HUDEP-2 (cell line): ENCODE data around the gene ARMS2.

Experiments
- DNase-seq, 76 experiments: peaks; one replicate each; lab custom pipeline; 2025; ENCODE audit not compliant: unreplicated experiment in 76 of 76; lab: John Stamatoyannopoulos, UW

Gene ARMS2, protein sequence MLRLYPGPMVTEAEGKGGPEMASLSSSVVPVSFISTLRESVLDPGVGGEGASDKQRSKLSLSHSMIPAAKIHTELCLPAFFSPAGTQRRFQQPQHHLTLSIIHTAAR

DNA sequence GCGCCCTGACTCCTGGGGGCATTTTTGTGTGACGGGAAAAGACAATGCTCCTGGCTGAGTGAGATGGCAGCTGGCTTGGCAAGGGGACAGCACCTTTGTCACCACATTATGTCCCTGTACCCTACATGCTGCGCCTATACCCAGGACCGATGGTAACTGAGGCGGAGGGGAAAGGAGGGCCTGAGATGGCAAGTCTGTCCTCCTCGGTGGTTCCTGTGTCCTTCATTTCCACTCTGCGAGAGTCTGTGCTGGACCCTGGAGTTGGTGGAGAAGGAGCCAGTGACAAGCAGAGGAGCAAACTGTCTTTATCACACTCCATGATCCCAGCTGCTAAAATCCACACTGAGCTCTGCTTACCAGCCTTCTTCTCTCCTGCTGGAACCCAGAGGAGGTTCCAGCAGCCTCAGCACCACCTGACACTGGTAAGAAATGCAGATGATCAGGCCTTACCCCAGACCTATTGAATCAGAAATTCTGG is at the start of gene ARMS2:
Gene ARMS2, plus strand, starts transcription at position 51 of the 478 bp plus-strand sequence. Its CDS starts 75 bp downstream, at position 126.
- DNase-seq: no peak

DNA sequence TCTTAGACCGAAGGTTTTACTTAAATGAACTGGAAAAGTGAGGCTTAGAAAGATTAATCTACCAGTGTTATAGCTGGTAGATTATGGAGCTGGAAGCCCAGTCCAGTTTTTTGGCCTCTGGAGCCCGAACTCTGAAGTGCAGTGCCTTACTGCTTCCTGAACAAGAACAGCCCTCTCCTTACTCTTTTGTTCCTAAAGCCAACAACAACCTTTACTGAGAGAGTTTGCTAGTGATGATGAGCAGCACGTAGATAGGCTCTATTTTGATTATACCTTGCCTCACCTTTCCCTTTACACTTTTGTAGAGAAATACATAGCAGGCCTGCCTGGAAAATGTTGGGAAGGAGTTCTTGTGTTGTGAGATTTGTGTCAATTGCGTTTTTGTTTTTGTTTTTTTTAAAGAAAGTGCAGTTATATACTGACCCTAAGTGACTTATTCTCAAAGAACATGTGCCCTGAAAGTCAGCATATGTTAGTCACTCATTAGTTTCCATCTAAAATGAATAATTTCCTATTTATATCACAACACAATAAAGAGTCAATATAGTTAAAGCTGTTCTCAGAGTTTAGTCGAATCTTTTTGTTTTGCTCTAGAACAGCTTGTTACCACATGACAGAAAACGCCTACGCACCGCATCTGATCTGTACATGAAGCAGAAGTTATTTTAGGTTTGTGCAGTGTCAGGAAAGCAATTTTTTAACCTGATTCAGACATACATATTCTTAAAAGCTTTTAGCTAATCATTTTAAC is 46.9 kb upstream of the ARMS2 start:
- DNase-seq: no peak

DNA sequence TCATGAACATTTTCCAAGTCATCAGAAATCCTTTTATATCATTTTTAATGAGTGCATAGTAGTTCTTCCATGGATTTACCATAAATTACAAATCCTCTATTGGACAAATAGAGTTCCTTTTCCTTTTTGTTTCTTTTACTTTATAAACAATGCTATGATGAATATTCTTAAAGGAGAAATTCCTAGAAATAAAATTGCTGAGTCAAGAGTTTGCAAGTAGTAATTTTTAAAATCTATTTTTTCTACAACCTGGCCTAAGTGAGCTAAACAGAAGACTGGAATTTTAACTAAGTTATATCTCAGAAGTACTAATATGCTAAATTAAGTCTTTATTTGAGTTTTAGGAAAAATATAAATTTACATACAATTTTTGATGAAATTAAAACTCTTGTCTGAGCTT is 41.1 kb upstream of the ARMS2 start:
- DNase-seq: no peak

DNA sequence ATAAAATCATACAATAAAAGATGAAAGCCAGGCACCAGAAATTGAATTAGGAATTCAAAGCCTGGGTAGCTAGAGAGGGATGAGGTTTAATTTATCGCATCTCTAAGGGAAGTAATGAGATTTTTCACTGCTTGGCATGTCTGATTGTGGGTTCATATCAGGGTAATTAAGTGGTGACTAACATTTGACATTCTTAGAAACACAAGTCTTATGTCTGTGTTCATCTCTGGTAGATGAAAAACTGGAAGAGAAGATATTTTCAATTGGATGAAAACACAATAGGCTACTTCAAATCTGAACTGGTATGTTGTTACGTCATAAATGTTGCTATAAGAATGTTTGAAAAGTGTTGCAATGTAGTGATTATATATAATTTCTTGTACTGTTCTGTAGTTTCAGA is 36.8 kb upstream of the ARMS2 start:
- DNase-seq: no peak

DNA sequence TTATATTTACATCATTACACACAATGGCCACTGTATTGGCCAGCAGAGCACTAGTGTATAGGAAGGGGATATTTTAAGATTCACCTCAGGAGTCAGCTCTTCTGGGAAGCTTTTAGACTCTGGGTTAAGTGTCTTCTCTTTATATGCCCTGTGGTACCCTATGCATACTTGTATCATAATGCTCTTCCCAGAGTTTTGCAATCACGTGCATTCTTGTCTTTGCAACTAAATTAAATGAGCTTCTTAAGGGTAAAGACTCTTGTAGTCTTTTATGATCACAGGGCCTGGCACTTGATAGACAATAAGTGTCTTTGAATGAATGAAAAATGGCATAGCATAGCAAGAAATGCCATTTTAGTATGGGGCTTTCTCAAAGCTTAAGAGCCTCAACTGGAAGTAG is 35.4 kb upstream of the ARMS2 start:
- no peak for DNase-seq

DNA sequence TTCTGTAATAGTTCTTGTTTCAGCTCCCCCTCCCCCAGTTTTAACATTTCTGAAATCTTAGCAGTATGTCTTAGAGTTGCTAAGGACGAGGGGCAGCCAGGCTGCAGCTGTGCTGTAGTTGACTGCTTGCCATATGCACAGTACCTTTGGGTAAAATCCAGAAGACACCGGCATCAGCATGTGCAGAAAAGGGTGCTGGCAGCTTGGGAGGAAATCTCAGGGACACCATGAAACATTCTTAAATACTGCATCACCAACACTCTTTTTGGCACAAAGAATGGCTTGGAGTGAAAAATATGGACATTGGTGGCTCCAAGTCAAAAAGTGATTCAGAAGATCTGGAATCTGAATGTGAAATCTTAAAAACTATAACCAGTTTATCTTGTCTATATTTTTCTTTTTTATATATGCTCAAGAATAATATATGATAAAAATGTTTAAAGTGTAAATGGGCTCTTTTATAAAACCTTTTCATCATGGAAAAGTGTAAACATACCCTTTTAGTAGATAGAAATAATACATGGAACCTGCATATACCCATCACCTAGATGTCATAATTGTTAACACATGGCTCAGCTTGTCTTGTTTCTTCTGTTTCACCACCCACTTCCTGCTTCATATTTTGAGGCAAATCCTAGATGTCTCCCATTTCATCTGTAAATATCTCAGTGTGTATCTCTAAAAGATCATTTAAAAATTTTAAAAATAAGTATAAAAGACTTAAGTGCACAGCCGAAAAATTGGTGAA is 34.4 kb upstream of the ARMS2 start:
- DNase-seq: no peak

DNA sequence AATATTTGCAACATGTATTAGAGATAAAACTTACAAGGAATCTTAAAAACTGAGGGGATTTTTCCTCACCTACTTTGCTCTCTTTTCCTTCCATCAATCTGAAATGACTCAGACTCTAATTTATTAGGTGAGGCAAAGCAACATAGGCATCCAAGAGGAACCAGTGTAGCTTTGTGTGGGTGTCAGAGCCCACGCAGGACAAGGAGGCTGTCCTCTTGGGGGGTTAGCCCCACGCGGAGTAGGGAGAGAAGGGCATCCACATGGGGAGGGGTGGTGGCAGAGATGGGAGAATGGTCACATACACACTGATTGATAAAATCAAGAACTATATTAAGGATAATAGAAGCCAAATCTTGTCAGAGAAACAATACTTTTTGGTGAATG is 33.8 kb upstream of the ARMS2 start:
- DNase-seq: no peak

DNA sequence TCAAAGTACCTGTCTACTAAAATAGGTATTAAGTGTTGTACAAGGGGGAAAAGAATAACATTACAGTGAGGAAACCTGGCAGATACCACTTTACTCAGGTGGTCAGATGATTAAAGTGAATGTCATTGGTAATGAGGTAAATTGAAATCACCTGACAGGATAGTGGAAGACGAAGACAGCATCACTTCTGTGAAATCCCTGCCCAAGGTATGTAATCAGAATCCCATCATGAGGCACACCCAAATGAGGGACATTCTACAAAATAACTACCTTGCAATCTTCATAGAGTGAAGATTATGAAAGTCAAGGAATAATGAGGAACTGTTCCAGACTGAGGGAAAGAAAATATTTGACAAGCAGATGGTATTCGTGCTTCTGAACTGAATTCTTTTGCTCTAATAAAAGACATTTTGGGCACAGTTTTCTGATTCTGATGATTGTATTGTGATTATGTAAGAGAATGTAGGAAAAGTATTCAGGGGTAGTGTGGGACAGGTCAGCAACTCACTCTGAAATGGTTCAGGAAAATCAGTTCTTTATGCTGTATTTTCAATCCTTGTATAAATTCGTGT is 33.3 kb upstream of the ARMS2 start:
- no peak for DNase-seq

DNA sequence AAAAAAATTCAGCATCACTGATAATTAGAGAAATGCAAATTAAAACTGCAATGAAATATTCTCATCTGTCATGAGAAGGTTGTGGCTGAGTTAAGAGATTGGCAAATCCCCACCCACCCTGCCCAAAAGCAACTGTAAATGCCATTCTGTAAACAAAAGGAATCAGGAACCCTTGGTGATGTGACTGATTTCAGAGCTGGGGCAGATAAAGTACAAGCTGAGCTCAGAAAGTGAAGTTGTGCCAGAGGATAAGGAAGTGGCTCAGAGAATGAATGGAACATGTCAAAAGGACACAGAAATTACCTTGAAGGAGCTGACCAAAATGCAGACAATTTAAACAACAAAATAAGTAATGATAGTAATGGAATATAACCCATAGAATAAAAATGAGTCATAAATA is 32.7 kb upstream of the ARMS2 start:
- no peak for DNase-seq

DNA sequence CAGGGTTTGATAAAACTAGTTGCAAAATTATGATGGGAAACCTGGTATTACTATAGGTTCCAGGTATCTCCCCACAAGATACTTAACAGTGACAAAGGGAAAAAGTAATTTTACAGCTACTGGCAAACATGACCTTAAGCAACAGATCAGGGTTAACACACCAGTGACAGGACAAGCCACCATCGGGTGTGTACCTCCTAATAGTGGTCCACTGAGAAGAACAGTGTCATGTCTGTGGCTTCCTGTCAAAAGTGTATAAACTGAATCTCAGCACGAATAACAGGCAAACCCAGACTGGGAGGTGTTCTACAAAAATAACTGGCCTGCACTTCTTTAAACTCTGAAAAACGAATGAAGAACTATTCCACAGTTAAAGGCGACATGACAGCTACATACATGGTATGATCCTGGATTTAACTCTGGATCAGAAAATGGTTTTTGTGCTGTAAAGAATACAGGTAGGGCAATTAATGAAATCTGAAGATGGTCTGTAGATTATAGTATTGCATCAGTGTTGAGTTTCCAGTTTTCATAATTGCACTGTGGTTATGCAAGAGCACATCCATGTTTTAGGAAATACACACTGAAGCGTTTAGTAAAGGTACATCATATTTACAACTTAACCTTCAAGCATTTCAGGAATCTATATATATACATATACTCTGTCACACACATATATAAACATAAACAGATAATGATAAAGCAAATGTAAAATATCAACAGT is 32.0 kb upstream of the ARMS2 start:
- DNase-seq: no peak

DNA sequence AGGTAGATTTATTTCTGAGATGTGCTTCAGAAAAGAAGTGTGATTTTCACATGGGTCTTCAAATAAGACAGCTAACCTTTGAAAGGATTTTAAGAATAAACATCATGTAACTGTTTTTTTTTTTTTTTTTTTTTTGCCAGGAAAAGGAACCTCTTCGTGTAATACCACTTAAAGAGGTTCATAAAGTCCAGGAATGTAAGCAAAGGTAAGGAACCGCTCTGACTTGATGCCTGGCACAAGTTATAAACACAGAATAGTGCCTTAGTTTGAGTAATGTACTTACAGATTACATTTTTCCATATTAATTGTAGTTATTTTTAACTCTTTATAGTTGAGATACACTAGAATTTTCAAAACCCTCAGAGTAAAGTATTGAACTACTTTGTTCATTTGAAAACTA is 30.4 kb upstream of the ARMS2 start:
- no peak for DNase-seq

DNA sequence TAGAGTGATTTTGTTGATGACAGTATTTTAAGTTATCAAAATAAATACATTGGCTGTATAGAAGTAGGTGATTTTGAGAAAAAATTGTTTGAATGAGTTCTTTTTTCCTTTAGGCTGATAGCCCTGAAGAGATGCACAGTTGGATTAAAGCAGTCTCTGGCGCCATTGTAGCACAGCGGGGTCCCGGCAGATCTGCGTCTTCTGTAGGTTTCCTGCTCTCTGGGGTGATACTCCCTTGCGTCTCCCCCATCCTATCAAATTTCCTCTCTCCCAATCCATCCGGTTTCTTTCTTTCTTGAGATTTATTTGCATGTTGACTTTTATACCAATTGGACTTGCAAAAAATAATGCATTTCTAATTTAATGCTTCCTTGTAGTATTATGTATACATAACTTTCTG is 27.6 kb upstream of the ARMS2 start:
- DNase-seq: no peak

DNA sequence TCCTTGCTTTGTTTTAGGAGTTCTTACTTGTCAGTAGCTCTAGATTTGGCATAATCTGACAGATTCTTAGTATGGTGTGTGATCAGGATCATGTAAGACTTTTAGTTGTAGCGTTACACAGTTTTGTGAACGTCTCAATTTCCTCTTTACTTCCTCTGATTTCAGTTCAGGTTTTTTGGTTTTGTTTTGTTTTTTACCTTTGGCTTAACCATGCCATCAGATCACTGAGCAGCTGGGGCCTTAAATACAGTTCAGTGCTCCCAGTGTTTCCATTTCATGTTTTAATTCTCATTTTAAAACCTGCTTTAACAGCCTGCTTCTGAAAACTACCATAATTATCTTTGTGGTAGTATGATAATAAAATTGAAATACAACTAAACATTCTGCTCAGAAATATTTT is 27.2 kb upstream of the ARMS2 start:
- no peak for DNase-seq

DNA sequence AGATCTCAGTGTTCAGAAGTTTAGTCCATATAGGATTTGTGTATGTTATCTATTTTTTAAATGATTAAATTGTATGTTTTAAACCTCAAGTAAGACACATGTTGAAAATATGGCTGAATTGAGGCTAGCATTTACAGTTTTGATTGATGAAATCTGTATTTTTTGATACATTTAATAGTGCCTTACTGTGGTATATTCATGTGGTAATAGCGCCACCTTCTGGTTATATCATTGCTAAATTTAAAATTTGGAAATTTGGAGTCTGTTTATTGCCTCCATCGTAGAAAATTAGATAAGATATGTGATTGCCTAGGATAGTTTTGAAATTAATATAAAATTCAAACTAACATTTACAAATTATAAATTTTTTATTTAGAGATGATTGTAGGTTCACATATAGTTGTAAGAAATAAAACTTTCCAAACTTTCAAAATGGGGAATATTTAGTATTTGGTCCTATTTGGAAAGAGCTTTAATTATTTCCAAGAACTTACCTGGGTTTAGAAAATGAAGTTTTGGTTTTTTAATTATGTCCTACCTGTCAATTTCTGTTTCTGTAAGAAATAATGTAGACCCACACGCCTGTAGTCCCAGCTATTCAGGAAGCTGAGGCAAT is 19.1 kb upstream of the ARMS2 start:
- DNase-seq: peak in 22 of 76 experiments; percentile 5 to 51 (median 24)

DNA sequence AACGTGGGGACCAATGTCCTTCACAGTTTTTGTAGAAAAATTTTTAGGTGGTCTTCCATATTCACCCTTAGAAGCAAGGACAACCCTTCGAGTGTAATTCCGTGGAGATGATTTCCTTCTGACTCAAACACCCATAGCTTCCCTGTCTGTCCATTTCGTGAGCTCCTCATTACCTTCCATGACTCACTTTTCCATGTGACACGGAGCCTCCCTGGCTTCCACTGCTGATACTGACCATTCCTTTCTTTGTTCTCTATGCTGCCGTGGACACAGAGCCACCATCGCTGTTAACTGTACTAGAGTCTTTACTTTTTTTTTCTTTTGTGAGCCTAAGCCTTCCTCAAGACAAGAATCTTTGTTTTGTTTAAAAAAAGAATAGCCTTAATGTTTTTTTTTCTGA is 12.5 kb upstream of the ARMS2 start:
- no peak for DNase-seq

DNA sequence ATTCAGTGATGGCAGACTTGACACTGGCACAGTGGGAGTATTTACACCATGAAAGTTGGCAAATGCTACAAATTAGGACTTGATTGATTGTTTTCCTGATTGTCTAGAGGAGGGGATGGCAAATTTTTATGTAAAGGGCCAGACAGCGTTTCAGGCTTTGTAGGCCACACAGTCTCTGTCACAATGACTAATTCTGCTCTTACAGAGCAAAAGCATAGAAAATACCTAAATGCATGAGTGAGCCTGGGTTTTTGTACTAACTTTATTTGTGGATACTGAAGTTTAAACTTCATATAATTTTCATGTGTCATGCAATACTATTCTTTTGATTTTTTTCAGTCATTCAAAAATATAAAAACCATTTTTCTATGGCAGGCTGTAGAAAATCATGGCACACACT is 9.0 kb upstream of the ARMS2 start:
- DNase-seq: no peak

DNA sequence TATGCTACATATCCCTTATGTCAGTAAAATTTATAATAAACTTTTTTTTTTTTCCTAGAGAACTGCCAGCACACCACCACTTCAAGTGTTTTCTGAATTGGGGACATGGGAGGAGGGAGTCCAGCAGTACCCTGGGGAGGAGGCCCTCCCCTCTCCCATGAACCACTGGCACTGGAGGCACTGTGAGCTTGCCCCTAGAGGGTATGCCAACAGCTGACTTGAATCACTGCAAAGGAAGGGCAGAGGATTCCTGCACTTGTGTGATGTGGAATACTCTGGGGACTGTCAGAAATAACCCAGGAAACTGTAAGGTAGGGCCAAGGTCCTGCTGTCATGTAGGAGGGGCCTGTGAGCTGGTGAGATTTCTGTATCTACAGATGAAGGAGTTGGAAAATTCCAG is 8.5 kb upstream of the ARMS2 start:
- DNase-seq: no peak

DNA sequence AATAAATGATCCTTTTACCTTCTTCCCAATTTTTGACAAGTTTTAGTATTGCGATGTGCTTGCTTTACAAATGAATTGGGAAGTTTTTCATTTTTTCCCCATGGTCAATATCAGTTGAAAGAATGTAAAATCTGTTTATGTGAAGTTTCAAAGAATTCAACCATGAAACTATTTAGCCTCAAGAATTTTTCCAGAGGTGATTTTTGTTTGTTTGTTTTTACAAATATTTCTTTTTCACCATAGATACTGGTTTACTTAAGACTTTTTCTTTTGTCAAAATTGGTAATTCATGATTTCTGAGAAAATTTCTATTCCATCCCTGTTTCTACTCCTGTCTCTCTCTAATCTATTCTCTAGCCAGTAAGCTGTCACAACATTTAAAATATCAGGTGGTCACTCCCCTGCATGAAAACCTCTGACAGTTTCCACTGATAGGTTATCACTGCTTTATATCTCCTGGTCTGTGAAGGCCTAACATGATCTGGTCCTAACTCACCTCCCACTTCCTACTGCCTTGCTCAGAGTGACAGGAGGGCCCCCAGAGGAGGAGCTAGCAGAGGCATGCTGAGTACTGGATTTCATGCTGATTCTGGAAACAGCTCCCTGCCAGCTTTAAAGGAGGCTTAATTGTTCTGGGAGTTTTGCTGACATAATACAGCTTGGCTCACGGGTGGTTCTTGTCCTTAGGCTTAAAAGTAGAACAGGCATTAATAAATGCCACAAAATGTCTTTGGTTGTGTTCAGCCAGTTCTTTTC is 7.6 kb upstream of the ARMS2 start:
- peak in 9 of 76 experiments; percentile 4 to 59 (median 16) for DNase-seq

DNA sequence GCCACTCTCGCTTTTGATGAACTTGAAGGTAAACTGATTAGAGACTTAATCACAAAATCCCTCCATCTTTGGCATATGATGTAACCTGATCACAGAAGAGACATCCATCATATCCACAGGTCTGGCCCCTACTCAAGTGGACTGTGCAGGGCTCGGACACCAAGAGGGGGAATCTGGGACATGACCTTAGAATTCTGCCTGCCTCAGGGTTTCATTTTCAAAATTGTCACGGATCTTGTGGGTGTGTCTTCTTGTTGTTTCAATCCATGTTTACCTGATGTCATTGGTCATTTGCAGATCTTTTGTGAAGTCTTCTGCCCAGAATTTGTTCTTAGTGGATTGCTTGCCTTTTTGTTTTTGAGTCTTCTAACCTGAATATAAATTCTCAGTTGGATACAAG is 5.9 kb upstream of the ARMS2 start:
- no peak for DNase-seq

DNA sequence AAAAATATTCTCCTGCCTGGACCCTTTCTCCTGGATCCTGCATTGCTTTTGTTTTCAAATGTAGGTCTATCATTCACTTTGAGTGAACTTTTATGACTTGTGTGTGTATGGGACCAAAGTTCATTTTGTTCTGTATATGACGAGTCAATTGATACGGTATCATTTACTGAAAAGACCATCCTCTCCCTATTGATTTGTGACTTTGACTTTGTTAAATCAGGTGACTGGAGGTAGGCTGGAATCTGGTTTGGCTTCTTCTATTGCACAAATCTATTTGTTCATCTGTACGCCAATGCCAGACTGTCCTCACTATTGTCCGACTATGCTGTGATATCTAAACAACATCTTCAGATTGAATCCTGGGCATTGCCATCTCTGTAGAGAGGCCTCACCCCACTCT is 5.3 kb upstream of the ARMS2 start:
- no peak for DNase-seq
